Smooth muscle cell (in vitro differentiated cells): ENCODE measurements around the gene PITPNC1. TPM values are rescaled to one million over a fixed set of nuclear protein-coding genes. Genes with fewer than 3 reads are reported as not detected.

Source experiments
- DNase-seq: peaks from one replicate; lab custom pipeline; 2025; ENCODE audit not compliant: unreplicated experiment; lab: John Stamatoyannopoulos, UW
- H2AFZ ChIP-seq: fragments of 200-600 bp; sonication (generic); 2 replicates; pipeline ENCODE4 v1.6.0; 2016; ENCODE audit warnings: antibody characterized with exemption, low read depth, mild to moderate bottlenecking
- H3F3A ChIP-seq: fragments of 200-600 bp; sonication (generic); 2 replicates; pipeline ENCODE4 v1.6.0; 2017; ENCODE audit warnings: antibody characterized with exemption, low read depth
- H3K27ac ChIP-seq: fragments of 200-600 bp; sonication (generic); 2 replicates; pipeline ENCODE4 v1.5.1; 2016; ENCODE audit warnings: low read depth, mild to moderate bottlenecking
- H3K27me3 ChIP-seq: fragments of 200-600 bp; sonication (generic); 2 replicates; pipeline ENCODE4 v1.6.1; 2016; ENCODE audit warnings: low read depth, mild to moderate bottlenecking
- H3K36me3 ChIP-seq: fragments of 200-600 bp; sonication (generic); 2 replicates; pipeline ENCODE4 v1.5.1; 2016; ENCODE audit warnings: low read depth
- H3K4me1 ChIP-seq: fragments of 200-600 bp; sonication (generic); 2 replicates; pipeline ENCODE4 v1.5.1; 2016; ENCODE audit warnings: low read depth
- H3K4me2 ChIP-seq: fragments of 200-600 bp; sonication (generic); 2 replicates; pipeline ENCODE4 v1.6.0; 2016; ENCODE audit warnings: mild to moderate bottlenecking
- H3K4me3 ChIP-seq: fragments of 200-600 bp; sonication (generic); 2 replicates; pipeline ENCODE4 v1.5.1; 2016; ENCODE audit warnings: mild to moderate bottlenecking
- H3K79me2 ChIP-seq: fragments of 200-600 bp; sonication (generic); 2 replicates; pipeline ENCODE4 v1.6.0; 2016; ENCODE audit warnings: low read depth, mild to moderate bottlenecking
- H3K9ac ChIP-seq: fragments of 200-600 bp; sonication (generic); 2 replicates; pipeline ENCODE4 v1.6.0; 2016; ENCODE audit warnings: low read depth
- H3K9me3 ChIP-seq: fragments of 200-600 bp; sonication (generic); replicated peaks from 2 replicates; pipeline ENCODE4 v1.5.1; 2016; ENCODE audit warnings: low read depth
- H4K20me1 ChIP-seq: fragments of 200-600 bp; sonication (generic); 2 replicates; pipeline ENCODE4 v1.6.0; 2016; ENCODE audit warnings: low read depth
- WGBS: methylation state at CpG from one replicate; pipeline ENCODE4 v1.1.7; 2016; ENCODE audit warnings: low lambda C conversion rate; 5-methylcytosine and 5-hydroxymethylcytosine counted together
- polyA plus RNA-seq: library from polyadenylated mRNA; unstranded; fragments of >200 nt; fragmentation: Nextera tagmentation; extraction: Ambion mirVana; gene quantifications from 2 replicates; pipeline ENCODE4 v1.2.1, GENCODE V29; 2016
- total RNA-seq: library from RNA; depleted of rRNA; stranded (reverse); fragments of >200 nt; gene quantifications from 2 replicates; pipeline ENCODE4 v1.2.3, GENCODE V29; 2014
- TF ChIP-seq, protein P1 (sequence below): fragments of 200-600 bp; sonication (generic); IDR thresholded peaks from 2 replicates; pipeline ENCODE4 v1.5.1; 2017; ENCODE audit warnings: borderline replicate concordance, mild to moderate bottlenecking, antibody characterized with exemption; ENCODE audit not compliant: insufficient read depth, poor library complexity, severe bottlenecking

The PITPNC1 gene
- total and polyA plus RNA-seq, 2 experiments from 2014 or later, result 9.6 to 12.5 TPM

GRCh38 chr17:67449845-67450755 is 73.0 kb downstream of the PITPNC1 start:
- Histone ChIP-seq H3K27me3 (no peaks in the 10 kb centered on the region), H3K36me3 (no peaks in the 10 kb centered on the region), H3K27ac (no peak overlapping the region), H3K79me2 (peaks cover 12% of the 10 kb centered on the region), H3K4me2 (no peak overlapping the region), H2AFZ (no peak overlapping the region), H3K9me3 (no peaks in the 10 kb centered on the region), H3K4me1 (no peaks in the 10 kb centered on the region), H3F3A (no peaks in the 10 kb centered on the region), H3K4me3 (no peak overlapping the region), H4K20me1 (no peaks in the 10 kb centered on the region), H3K9ac (no peak overlapping the region)
- no peak for DNase-seq
- TF ChIP-seq, protein P1, sequence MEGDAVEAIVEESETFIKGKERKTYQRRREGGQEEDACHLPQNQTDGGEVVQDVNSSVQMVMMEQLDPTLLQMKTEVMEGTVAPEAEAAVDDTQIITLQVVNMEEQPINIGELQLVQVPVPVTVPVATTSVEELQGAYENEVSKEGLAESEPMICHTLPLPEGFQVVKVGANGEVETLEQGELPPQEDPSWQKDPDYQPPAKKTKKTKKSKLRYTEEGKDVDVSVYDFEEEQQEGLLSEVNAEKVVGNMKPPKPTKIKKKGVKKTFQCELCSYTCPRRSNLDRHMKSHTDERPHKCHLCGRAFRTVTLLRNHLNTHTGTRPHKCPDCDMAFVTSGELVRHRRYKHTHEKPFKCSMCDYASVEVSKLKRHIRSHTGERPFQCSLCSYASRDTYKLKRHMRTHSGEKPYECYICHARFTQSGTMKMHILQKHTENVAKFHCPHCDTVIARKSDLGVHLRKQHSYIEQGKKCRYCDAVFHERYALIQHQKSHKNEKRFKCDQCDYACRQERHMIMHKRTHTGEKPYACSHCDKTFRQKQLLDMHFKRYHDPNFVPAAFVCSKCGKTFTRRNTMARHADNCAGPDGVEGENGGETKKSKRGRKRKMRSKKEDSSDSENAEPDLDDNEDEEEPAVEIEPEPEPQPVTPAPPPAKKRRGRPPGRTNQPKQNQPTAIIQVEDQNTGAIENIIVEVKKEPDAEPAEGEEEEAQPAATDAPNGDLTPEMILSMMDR, result no peak
- 93% methylated on average over 16 of the region's 16 CpGs for WGBS

DNA sequence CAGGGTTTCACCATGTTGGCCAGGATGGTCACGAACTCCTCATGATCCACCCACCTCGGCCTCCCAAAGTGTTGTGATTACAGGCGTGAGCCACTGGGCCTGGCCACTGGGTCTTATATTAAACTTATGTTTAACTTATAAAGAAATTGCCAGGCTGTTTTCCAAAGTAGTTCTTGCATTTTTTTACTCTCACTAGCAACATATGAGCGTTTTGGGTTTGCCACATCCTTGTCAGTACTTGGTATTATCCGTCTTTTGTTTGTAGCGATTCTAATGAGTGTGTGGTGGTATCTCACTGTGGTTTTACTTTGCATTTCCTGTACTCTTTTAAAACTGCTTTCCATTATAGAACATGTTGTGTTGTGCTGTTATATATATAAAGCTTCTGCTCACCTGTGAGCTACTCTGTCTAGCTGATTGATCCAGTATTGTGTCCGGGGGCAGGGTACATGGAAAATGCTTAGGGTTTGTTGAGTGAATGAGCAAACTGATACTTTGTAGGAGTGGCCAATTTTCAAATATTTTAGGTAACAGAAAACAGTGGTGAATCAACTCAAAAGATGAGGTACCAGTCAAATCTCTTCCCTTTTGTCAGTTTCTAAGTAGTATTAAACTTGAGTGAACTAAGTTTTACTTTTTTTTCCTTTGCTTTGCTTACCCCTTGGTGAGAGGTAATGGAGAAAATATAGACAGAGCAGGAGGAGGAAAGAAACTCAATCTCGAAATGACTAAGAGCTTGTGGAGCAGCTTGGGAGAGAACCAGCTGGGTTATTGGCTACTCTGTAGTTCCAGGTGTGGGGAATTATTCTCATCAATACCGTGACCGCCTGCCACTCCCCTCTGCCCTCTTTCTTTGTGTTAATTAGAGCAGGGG is 75.8 kb downstream of the PITPNC1 start:
- H2AFZ ChIP-seq, result no peak overlapping the region
- no peaks in the 10 kb centered on the region for H4K20me1 ChIP-seq
- H3K4me1 ChIP-seq, result no peaks in the 10 kb centered on the region
- DNase-seq, result no peak
- TF ChIP-seq, protein P1, result no peak
- H3K9ac ChIP-seq, result no peak overlapping the region
- no peak overlapping the region for H3K4me3 ChIP-seq
- H3K27ac ChIP-seq, result no peak overlapping the region
- no peaks in the 10 kb centered on the region for H3K36me3 ChIP-seq
- H3K9me3 ChIP-seq, result no peaks in the 10 kb centered on the region
- WGBS, result 92% methylated on average over 10 of the region's 10 CpGs
- H3K4me2 ChIP-seq, result no peak overlapping the region
- peaks cover 11% of the 10 kb centered on the region for H3K79me2 ChIP-seq
- H3F3A ChIP-seq, result no peaks in the 10 kb centered on the region
- no peaks in the 10 kb centered on the region for H3K27me3 ChIP-seq

GRCh38 chr17:67456103-67456502 is 79.0 kb downstream of the PITPNC1 start:
- H3K4me2 ChIP-seq, result no peak overlapping the region
- H3K27ac ChIP-seq, result no peak overlapping the region
- H2AFZ ChIP-seq, result no peak overlapping the region
- H3K9ac ChIP-seq, result no peak overlapping the region
- TF ChIP-seq, protein P1, result no peak
- no peaks in the 10 kb centered on the region for H3K9me3 ChIP-seq
- peaks cover 11% of the 10 kb centered on the region for H3K79me2 ChIP-seq
- H3F3A ChIP-seq, result no peaks in the 10 kb centered on the region
- H3K4me1 ChIP-seq, result no peaks in the 10 kb centered on the region
- H3K27me3 ChIP-seq, result no peaks in the 10 kb centered on the region
- H3K36me3 ChIP-seq, result no peaks in the 10 kb centered on the region
- no peak for DNase-seq
- no peak overlapping the region for H3K4me3 ChIP-seq
- WGBS, result 89% methylated on average over 1 of the region's 1 CpG
- H4K20me1 ChIP-seq, result no peaks in the 10 kb centered on the region
